HepG2 (cell line): ENCODE measurements around the gene PAIP2. TPM values are rescaled to one million over a fixed set of nuclear protein-coding genes. Genes with fewer than 3 reads are reported as not detected.

ENCODE experiments used
- ARHGAP35 ChIP-seq: sonication (generic); formaldehyde crosslinking; IDR thresholded peaks from 2 replicates; pipeline ENCODE4 v1.9.0; 2022; ENCODE audit warnings: mild to moderate bottlenecking, inconsistent platforms, moderate library complexity, missing genetic modification reagents, borderline replicate concordance
- CEBPB ChIP-seq: IDR thresholded peaks from 2 replicates; pipeline ENCODE4 v1.6.1; 2011; ENCODE audit warnings: low read depth, low read length, improper control_type of control experiment, borderline replicate concordance
- CREM ChIP-seq, 2 experiments: sonication (generic) in 1 of 2; formaldehyde crosslinking in 1 of 2; IDR thresholded peaks; 2 replicates each; pipeline versions ENCODE4 v1.4.0 to v1.6.1; 2016 to 2020; ENCODE audit warnings: antibody characterized with exemption in 1 of 2, mild to moderate bottlenecking in 1 of 2, missing genetic modification reagents in 1 of 2
- FOXK2 ChIP-seq: fragments of 450-650 bp; IDR thresholded peaks from 2 replicates; pipeline ENCODE4 v1.6.1; 2016
- KAT8 ChIP-seq: IDR thresholded peaks from 2 replicates; pipeline ENCODE4 v1.6.1; 2016; ENCODE audit warnings: missing genetic modification reagents, missing compliant biosample characterization
- MTA1 ChIP-seq: sonication (generic); formaldehyde crosslinking; IDR thresholded peaks from 2 replicates; pipeline ENCODE4 v1.4.0; 2020; ENCODE audit warnings: missing genetic modification reagents, mild to moderate bottlenecking, borderline replicate concordance
- RAD21 ChIP-seq: fragments of 450-650 bp; formaldehyde crosslinking; IDR thresholded peaks from 2 replicates; pipeline ENCODE4 v1.5.0; 2020; ENCODE audit warnings: mild to moderate bottlenecking
- ZC3H13 ChIP-seq: sonication (generic); formaldehyde crosslinking; IDR thresholded peaks from 2 replicates; pipeline ENCODE4 v1.8.1; 2023; ENCODE audit warnings: mild to moderate bottlenecking, missing genetic modification reagents, moderate library complexity
- ZNF121 ChIP-seq: sonication (generic); formaldehyde crosslinking; IDR thresholded peaks from 2 replicates; pipeline ENCODE4 v1.5.0; 2020; ENCODE audit warnings: mild to moderate bottlenecking, missing genetic modification reagents
- ZNF282 ChIP-seq: fragments of 450-650 bp; IDR thresholded peaks from 2 replicates; pipeline ENCODE4 v1.6.1; 2018; ENCODE audit not compliant: partially characterized antibody
- ZNF296 ChIP-seq: sonication (generic); formaldehyde crosslinking; conservative IDR thresholded peaks from 2 replicates; pipeline ENCODE4 v1.5.0; 2020; ENCODE audit warnings: mild to moderate bottlenecking, missing genetic modification reagents
- ZNF33B ChIP-seq: sonication (generic); formaldehyde crosslinking; IDR thresholded peaks from 2 replicates; pipeline ENCODE4 v1.5.1; 2020; ENCODE audit warnings: mild to moderate bottlenecking, missing genetic modification reagents
- polyA plus RNA-seq, 8 experiments: library from polyadenylated mRNA; depleted of rRNA in 3 of 8; stranded (reverse) in 7 of 8; unstranded in 1 of 8; fragments of >200 nt; fragmentation: Illumina TruSeq in 4 of 8; extraction: Trizol in 4 of 8; gene quantifications; 2 replicates each; pipeline versions ENCODE4 v1.2.1 to v1.2.3, GENCODE V29; 2011 to 2016; ENCODE audit warnings: low read depth in 4 of 8, missing spikeins in 1 of 8, mixed read lengths in 1 of 8; ENCODE audit not compliant: insufficient read depth in 1 of 8
- total RNA-seq, 5 experiments: library from RNA; depleted of rRNA; stranded (reverse); fragments of >200 nt; fragmentation: Illumina TruSeq; extraction: Trizol; gene quantifications; 2 replicates each; pipeline ENCODE4 v1.2.3, GENCODE V29; 2016; ENCODE audit warnings: low read depth in 1 of 5
- TF ChIP-seq, protein P1 (sequence below): sonication (generic); formaldehyde crosslinking; IDR thresholded peaks from 2 replicates; pipeline ENCODE4 v1.4.0; 2020; ENCODE audit warnings: missing genetic modification reagents
- TF ChIP-seq, protein P2 (sequence below): sonication (generic); formaldehyde crosslinking; conservative IDR thresholded peaks from 2 replicates; pipeline ENCODE4 v1.4.0; 2020; ENCODE audit warnings: mild to moderate bottlenecking, missing genetic modification reagents, moderate library complexity
- TF ChIP-seq, protein P3 (sequence below): sonication (generic); formaldehyde crosslinking; IDR thresholded peaks from 2 replicates; pipeline ENCODE4 v1.4.0; 2020; ENCODE audit warnings: mild to moderate bottlenecking, missing genetic modification reagents
- TF ChIP-seq, protein P4 (sequence below): sonication (generic); formaldehyde crosslinking; IDR thresholded peaks from 2 replicates; pipeline ENCODE4 v1.5.0; 2020; ENCODE audit warnings: missing genetic modification reagents
- TF ChIP-seq, protein P5 (sequence below): IDR thresholded peaks from 2 replicates; pipeline ENCODE4 v1.6.1; 2016; ENCODE audit warnings: mild to moderate bottlenecking
- TF ChIP-seq, protein P6 (sequence below): sonication (generic); formaldehyde crosslinking; conservative IDR thresholded peaks from 2 replicates; pipeline ENCODE4 v1.8.0; 2022; ENCODE audit warnings: low read depth, missing genetic modification reagents
- TF ChIP-seq, protein P7 (sequence below): sonication (generic); formaldehyde crosslinking; IDR thresholded peaks from 2 replicates; pipeline ENCODE4 v1.4.0; 2020; ENCODE audit warnings: missing genetic modification reagents

Gene PAIP2
- total and polyA plus RNA-seq, 2 of the 13 experiments (the other 11 are each of a cell fraction or from before 2014, with no cell fraction given): 61.5 to 76.3 TPM

DNA sequence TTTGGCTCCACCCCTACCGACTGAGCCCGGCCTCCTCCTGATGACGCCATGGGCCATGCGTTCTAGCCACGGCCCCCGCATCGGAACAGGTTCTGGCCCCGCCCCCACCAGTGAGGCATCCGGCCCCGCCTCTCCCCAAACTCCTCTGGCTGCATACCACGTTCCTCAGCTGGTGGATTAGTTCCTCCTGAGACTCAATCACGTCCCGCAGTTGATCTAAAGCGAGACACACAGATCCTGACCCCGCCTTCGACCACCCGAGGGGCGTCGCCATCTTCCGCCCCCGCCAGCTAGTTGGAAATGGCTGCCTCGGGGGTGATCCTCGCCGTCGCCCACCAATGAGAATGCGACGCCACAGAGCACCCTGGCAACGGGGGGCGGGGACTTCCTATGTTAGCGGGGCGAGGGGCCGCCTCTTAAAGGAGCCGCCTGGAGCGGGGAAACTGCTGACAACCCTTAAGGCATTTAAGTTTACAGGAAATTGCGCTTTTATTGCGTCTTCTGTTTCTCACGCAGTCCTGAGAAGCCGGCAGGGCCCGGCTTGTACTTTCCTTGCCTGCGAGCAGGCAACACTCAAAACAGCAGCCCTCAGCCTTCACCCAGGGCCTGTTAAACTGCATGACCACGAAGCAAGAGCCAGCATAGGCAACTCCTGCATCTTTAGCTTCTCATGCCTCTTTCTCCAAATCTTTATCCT lies 62.3 kb downstream of the PAIP2 start, which contains the start of gene SPATA24 (continued):
- TF ChIP-seq ARHGAP35 (CRISPR knock-in tag): 0 out of 2 replicates have a peak, but pooled peaks have one; percentile 23
- no peak for TF ChIP-seq ZNF33B
- TF ChIP-seq, protein P1, sequence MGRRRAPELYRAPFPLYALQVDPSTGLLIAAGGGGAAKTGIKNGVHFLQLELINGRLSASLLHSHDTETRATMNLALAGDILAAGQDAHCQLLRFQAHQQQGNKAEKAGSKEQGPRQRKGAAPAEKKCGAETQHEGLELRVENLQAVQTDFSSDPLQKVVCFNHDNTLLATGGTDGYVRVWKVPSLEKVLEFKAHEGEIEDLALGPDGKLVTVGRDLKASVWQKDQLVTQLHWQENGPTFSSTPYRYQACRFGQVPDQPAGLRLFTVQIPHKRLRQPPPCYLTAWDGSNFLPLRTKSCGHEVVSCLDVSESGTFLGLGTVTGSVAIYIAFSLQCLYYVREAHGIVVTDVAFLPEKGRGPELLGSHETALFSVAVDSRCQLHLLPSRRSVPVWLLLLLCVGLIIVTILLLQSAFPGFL: no peak
- TF ChIP-seq, protein P2, sequence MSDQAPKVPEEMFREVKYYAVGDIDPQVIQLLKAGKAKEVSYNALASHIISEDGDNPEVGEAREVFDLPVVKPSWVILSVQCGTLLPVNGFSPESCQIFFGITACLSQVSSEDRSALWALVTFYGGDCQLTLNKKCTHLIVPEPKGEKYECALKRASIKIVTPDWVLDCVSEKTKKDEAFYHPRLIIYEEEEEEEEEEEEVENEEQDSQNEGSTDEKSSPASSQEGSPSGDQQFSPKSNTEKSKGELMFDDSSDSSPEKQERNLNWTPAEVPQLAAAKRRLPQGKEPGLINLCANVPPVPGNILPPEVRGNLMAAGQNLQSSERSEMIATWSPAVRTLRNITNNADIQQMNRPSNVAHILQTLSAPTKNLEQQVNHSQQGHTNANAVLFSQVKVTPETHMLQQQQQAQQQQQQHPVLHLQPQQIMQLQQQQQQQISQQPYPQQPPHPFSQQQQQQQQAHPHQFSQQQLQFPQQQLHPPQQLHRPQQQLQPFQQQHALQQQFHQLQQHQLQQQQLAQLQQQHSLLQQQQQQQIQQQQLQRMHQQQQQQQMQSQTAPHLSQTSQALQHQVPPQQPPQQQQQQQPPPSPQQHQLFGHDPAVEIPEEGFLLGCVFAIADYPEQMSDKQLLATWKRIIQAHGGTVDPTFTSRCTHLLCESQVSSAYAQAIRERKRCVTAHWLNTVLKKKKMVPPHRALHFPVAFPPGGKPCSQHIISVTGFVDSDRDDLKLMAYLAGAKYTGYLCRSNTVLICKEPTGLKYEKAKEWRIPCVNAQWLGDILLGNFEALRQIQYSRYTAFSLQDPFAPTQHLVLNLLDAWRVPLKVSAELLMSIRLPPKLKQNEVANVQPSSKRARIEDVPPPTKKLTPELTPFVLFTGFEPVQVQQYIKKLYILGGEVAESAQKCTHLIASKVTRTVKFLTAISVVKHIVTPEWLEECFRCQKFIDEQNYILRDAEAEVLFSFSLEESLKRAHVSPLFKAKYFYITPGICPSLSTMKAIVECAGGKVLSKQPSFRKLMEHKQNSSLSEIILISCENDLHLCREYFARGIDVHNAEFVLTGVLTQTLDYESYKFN (CRISPR knock-in tag): peak; percentile 45
- no peak for TF ChIP-seq ZC3H13 (CRISPR knock-in tag)
- TF ChIP-seq, protein P3, sequence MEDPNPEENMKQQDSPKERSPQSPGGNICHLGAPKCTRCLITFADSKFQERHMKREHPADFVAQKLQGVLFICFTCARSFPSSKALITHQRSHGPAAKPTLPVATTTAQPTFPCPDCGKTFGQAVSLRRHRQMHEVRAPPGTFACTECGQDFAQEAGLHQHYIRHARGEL: no peak
- TF ChIP-seq, protein P4, sequence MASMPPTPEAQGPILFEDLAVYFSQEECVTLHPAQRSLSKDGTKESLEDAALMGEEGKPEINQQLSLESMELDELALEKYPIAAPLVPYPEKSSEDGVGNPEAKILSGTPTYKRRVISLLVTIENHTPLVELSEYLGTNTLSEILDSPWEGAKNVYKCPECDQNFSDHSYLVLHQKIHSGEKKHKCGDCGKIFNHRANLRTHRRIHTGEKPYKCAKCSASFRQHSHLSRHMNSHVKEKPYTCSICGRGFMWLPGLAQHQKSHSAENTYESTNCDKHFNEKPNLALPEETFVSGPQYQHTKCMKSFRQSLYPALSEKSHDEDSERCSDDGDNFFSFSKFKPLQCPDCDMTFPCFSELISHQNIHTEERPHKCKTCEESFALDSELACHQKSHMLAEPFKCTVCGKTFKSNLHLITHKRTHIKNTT (CRISPR knock-in tag): no peak
- peak; percentile 77 for TF ChIP-seq CREM (IDR thresholded peaks at IDR 0.05)
- no peak for TF ChIP-seq CREM (CRISPR knock-in tag; IDR thresholded peaks at IDR 0.05)
- TF ChIP-seq, protein P5, sequence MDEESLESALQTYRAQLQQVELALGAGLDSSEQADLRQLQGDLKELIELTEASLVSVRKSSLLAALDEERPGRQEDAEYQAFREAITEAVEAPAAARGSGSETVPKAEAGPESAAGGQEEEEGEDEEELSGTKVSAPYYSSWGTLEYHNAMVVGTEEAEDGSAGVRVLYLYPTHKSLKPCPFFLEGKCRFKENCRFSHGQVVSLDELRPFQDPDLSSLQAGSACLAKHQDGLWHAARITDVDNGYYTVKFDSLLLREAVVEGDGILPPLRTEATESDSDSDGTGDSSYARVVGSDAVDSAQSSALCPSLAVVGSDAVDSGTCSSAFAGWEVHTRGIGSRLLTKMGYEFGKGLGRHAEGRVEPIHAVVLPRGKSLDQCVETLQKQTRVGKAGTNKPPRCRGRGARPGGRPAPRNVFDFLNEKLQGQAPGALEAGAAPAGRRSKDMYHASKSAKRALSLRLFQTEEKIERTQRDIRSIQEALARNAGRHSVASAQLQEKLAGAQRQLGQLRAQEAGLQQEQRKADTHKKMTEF (CRISPR knock-in tag): peak; percentile 83
- TF ChIP-seq, protein P6, sequence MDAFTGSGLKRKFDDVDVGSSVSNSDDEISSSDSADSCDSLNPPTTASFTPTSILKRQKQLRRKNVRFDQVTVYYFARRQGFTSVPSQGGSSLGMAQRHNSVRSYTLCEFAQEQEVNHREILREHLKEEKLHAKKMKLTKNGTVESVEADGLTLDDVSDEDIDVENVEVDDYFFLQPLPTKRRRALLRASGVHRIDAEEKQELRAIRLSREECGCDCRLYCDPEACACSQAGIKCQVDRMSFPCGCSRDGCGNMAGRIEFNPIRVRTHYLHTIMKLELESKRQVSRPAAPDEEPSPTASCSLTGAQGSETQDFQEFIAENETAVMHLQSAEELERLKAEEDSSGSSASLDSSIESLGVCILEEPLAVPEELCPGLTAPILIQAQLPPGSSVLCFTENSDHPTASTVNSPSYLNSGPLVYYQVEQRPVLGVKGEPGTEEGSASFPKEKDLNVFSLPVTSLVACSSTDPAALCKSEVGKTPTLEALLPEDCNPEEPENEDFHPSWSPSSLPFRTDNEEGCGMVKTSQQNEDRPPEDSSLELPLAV: no peak
- TF ChIP-seq RAD21 (CRISPR knock-in tag): no peak
- no peak for TF ChIP-seq ZNF282
- no peak for TF ChIP-seq MTA1 (CRISPR knock-in tag)
- TF ChIP-seq, protein P7, sequence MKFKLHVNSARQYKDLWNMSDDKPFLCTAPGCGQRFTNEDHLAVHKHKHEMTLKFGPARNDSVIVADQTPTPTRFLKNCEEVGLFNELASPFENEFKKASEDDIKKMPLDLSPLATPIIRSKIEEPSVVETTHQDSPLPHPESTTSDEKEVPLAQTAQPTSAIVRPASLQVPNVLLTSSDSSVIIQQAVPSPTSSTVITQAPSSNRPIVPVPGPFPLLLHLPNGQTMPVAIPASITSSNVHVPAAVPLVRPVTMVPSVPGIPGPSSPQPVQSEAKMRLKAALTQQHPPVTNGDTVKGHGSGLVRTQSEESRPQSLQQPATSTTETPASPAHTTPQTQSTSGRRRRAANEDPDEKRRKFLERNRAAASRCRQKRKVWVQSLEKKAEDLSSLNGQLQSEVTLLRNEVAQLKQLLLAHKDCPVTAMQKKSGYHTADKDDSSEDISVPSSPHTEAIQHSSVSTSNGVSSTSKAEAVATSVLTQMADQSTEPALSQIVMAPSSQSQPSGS (CRISPR knock-in tag): no peak
- TF ChIP-seq CEBPB: no peak
- peak; percentile 71 for TF ChIP-seq KAT8
- no peak for TF ChIP-seq ZNF121
- no peak for TF ChIP-seq ZNF296 (CRISPR knock-in tag)
- no peak for TF ChIP-seq FOXK2
